Uterus (tissue), 2 donors: ENCODE measurements around the gene ZNF423.

ENCODE experiments used
- CTCF ChIP-seq, 4 experiments: fragments of 200-600 bp in 2 of 4; fragments of 450-650 bp in 2 of 4; sonication (generic) in 2 of 4; IDR thresholded peaks; one replicate each; pipeline ENCODE4 v1.5.1; 2016 to 2019; ENCODE audit warnings: antibody characterized with exemption in 4 of 4, mild to moderate bottlenecking in 2 of 4, moderate library complexity in 1 of 4
- POLR2A ChIP-seq, 2 donors: fragments of 450-650 bp; IDR thresholded peaks; one replicate each; pipeline ENCODE4 v1.6.1; 2016; ENCODE audit warnings: antibody characterized with exemption in 2 of 2, mild to moderate bottlenecking in 1 of 2, moderate library complexity in 1 of 2

- no peak for TF ChIP-seq CTCF (IDR thresholded peaks at IDR 0.05)
- TF ChIP-seq POLR2A (IDR thresholded peaks at IDR 0.05): no peak
These were observed 267.9 kb downstream of the ZNF423 start for GRCh38 chr16:49588026-49588425.
